ENCODE results near the gene MIS12. TPM values are rescaled to one million over a fixed set of nuclear protein-coding genes. Genes with fewer than 3 reads are reported as not detected.

The MIS12 gene
- total and polyA plus RNA-seq, 4 donors: 4.3 to 18.6 (median 11.1) TPM

DNA sequence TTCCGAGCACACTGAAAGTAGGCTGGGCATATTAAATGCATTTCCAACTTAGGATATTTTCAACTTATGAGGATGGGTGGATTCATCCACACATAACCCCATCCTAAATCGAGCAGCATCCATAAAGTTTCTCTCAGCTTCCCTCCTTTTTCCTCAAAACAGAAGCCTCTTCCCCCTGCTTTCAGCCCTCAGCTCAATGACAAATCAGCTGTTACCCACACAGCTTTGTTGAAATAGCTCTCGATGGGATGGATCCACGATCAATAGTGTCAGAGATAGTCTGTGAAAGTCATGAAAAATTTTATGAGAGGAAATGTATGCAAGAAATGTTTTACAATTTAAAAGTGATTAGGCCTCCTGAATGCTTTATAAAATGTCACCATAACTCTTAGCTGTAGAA lies 20.1 kb upstream of the MIS12 start:
- WGBS: 62% methylated on average over 4 of the region's 4 CpGs
- Histone ChIP-seq H3K9ac (ENCODE audit: low read depth in 1 of 2, low read length in 2 of 2) (peak overlapping the region in 1 of 2 donors; percentile 44), H3K27me3 (ENCODE audit: control insufficient read depth in 4 of 4, insufficient read depth in 4 of 4, low read length in 3 of 4) (no peaks in the 10 kb centered on the region), H3K4me1 (ENCODE audit: control insufficient read depth in 4 of 4, insufficient read depth in 4 of 4, low read length in 3 of 4) (peaks cover 7 to 45% (median 41%) of the 10 kb centered on the region in 4 donors), H3K36me3 (ENCODE audit: control insufficient read depth in 4 of 4, insufficient read depth in 3 of 4, low read depth in 1 of 4, low read length in 3 of 4) (peaks cover 0 to 2% (median under 1%) of the 10 kb centered on the region in 4 donors), H3K27ac (ENCODE audit: low read depth in 1 of 2, low read length in 2 of 2) (no peak overlapping the region), H3K9me3 (ENCODE audit: control insufficient read depth in 4 of 4, low read length in 3 of 4) (no peaks in the 10 kb centered on the region), H3K4me3 (ENCODE audit: low read depth in 1 of 3, low read length in 3 of 3) (no peak overlapping the region)
- TF ChIP-seq, protein P1, sequence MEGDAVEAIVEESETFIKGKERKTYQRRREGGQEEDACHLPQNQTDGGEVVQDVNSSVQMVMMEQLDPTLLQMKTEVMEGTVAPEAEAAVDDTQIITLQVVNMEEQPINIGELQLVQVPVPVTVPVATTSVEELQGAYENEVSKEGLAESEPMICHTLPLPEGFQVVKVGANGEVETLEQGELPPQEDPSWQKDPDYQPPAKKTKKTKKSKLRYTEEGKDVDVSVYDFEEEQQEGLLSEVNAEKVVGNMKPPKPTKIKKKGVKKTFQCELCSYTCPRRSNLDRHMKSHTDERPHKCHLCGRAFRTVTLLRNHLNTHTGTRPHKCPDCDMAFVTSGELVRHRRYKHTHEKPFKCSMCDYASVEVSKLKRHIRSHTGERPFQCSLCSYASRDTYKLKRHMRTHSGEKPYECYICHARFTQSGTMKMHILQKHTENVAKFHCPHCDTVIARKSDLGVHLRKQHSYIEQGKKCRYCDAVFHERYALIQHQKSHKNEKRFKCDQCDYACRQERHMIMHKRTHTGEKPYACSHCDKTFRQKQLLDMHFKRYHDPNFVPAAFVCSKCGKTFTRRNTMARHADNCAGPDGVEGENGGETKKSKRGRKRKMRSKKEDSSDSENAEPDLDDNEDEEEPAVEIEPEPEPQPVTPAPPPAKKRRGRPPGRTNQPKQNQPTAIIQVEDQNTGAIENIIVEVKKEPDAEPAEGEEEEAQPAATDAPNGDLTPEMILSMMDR (IDR thresholded peaks at IDR 0.05; ENCODE audit: low read depth, low read length, missing input control): no peak
- TF ChIP-seq GABPA (IDR thresholded peaks at IDR 0.05 in 1 of 2, conservative IDR thresholded peaks at IDR 0.05 in 1 of 2) (no peak), RAD21 (IDR thresholded peaks at IDR 0.05) (no peak), JUND (IDR thresholded peaks at IDR 0.05) (no peak), SP1 (IDR thresholded peaks at IDR 0.05) (no peak), HNF4A (conservative IDR thresholded peaks at IDR 0.05) (no peak), NR2F2 (IDR thresholded peaks at IDR 0.05) (no peak), TAF1 (conservative IDR thresholded peaks at IDR 0.05) (no peak), HNF4G (IDR thresholded peaks at IDR 0.05) (no peak), YY1 (IDR thresholded peaks at IDR 0.05) (no peak), RXRA (IDR thresholded peaks at IDR 0.05) (no peak), FOXA1 (IDR thresholded peaks at IDR 0.05) (no peak), EGR1 (IDR thresholded peaks at IDR 0.05; ENCODE audit: low read depth in 2 of 2) (no peak), FOXA2 (IDR thresholded peaks at IDR 0.05) (no peak)
- TF ChIP-seq, protein P2, sequence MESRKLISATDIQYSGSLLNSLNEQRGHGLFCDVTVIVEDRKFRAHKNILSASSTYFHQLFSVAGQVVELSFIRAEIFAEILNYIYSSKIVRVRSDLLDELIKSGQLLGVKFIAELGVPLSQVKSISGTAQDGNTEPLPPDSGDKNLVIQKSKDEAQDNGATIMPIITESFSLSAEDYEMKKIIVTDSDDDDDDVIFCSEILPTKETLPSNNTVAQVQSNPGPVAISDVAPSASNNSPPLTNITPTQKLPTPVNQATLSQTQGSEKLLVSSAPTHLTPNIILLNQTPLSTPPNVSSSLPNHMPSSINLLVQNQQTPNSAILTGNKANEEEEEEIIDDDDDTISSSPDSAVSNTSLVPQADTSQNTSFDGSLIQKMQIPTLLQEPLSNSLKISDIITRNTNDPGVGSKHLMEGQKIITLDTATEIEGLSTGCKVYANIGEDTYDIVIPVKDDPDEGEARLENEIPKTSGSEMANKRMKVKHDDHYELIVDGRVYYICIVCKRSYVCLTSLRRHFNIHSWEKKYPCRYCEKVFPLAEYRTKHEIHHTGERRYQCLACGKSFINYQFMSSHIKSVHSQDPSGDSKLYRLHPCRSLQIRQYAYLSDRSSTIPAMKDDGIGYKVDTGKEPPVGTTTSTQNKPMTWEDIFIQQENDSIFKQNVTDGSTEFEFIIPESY (IDR thresholded peaks at IDR 0.05): no peak
- TF ChIP-seq, protein P3, sequence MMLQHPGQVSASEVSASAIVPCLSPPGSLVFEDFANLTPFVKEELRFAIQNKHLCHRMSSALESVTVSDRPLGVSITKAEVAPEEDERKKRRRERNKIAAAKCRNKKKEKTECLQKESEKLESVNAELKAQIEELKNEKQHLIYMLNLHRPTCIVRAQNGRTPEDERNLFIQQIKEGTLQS (IDR thresholded peaks at IDR 0.05): no peak
- TF ChIP-seq, protein P4, sequence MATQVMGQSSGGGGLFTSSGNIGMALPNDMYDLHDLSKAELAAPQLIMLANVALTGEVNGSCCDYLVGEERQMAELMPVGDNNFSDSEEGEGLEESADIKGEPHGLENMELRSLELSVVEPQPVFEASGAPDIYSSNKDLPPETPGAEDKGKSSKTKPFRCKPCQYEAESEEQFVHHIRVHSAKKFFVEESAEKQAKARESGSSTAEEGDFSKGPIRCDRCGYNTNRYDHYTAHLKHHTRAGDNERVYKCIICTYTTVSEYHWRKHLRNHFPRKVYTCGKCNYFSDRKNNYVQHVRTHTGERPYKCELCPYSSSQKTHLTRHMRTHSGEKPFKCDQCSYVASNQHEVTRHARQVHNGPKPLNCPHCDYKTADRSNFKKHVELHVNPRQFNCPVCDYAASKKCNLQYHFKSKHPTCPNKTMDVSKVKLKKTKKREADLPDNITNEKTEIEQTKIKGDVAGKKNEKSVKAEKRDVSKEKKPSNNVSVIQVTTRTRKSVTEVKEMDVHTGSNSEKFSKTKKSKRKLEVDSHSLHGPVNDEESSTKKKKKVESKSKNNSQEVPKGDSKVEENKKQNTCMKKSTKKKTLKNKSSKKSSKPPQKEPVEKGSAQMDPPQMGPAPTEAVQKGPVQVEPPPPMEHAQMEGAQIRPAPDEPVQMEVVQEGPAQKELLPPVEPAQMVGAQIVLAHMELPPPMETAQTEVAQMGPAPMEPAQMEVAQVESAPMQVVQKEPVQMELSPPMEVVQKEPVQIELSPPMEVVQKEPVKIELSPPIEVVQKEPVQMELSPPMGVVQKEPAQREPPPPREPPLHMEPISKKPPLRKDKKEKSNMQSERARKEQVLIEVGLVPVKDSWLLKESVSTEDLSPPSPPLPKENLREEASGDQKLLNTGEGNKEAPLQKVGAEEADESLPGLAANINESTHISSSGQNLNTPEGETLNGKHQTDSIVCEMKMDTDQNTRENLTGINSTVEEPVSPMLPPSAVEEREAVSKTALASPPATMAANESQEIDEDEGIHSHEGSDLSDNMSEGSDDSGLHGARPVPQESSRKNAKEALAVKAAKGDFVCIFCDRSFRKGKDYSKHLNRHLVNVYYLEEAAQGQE (IDR thresholded peaks at IDR 0.05): no peak
- TF ChIP-seq, protein P5, sequence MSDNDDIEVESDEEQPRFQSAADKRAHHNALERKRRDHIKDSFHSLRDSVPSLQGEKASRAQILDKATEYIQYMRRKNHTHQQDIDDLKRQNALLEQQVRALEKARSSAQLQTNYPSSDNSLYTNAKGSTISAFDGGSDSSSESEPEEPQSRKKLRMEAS (IDR thresholded peaks at IDR 0.05): no peak
- no peak for DNase-seq (ENCODE audit: low spot score)

Measured in liver (tissue), 9 donors.